IMR-90 (cell line): ENCODE data around the gene KDELR1. TPM values are rescaled to one million over a fixed set of nuclear protein-coding genes. Genes with fewer than 3 reads are reported as not detected.

Experiments
- ATAC-seq: fragments of 200-7000 bp; cut with Tn5 transposase; 2 replicates; pipeline ENCODE4 v1.9.1; 2020; ENCODE audit warnings: low read depth, mild to moderate bottlenecking, moderate library complexity
- BruUV-seq: library from RNA; stranded (reverse); fragments of 400-500 nt; replicated peaks from 2 replicates; lab custom pipeline; 2021; lab: Mats Ljungman, UMichigan
- CTCF ChIA-PET: fragments of 300-600 bp; formaldehyde crosslinking; extraction: SDS; loops from one replicate; lab custom pipeline; 2021; ENCODE audit warnings: antibody characterized with exemption; lab: Yijun Ruan, JAX
- POLR2A ChIA-PET: fragments of 300-600 bp; sonication (Branson Sonifier 250); formaldehyde crosslinking; loops from one replicate; lab custom pipeline; 2022; ENCODE audit warnings: antibody characterized with exemption; ENCODE audit not compliant: unreplicated experiment; lab: Charles Lee
- DNase-seq: peaks from one replicate; pipeline ENCODE4 v3.0.0; 2013
- H2AFZ ChIP-seq: replicated peaks from 2 replicates; pipeline ENCODE3; 2013; ENCODE audit warnings: low read length, mild to moderate bottlenecking; ENCODE audit not compliant: poor library complexity
- H2AK5ac ChIP-seq: 2 replicates; pipeline ENCODE4 v1.6.1; 2013; ENCODE audit warnings: low read depth, low read length, inconsistent platforms
- H2AK9ac ChIP-seq: replicated peaks from 2 replicates; pipeline ENCODE3; 2013; ENCODE audit warnings: mild to moderate bottlenecking, low read depth, low read length, moderate library complexity; ENCODE audit not compliant: poor library complexity
- H2BK120ac ChIP-seq: 2 replicates; pipeline ENCODE4 v1.6.1; 2013; ENCODE audit warnings: low read depth, low read length, inconsistent platforms
- H2BK15ac ChIP-seq: 3 replicates; pipeline ENCODE4 v1.6.1; 2013; ENCODE audit warnings: low read depth, low read length, inconsistent platforms
- H2BK20ac ChIP-seq: 2 replicates; pipeline ENCODE4 v1.6.1; 2013; ENCODE audit warnings: low read depth, mild to moderate bottlenecking, inconsistent platforms, low read length, moderate library complexity
- H2BK5ac ChIP-seq: 2 replicates; pipeline ENCODE4 v1.6.1; 2013; ENCODE audit warnings: mild to moderate bottlenecking, low read depth, low read length, inconsistent platforms; ENCODE audit not compliant: poor library complexity, severe bottlenecking
- H3K14ac ChIP-seq: replicated peaks from 2 replicates; pipeline ENCODE4 v1.6.1; 2013; ENCODE audit warnings: low read depth, low read length, inconsistent platforms
- H3K18ac ChIP-seq: 2 replicates; pipeline ENCODE4 v1.6.1; 2013; ENCODE audit warnings: low read depth, low read length, control low read depth
- H3K23ac ChIP-seq: 2 replicates; pipeline ENCODE4 v1.6.1; 2013; ENCODE audit warnings: low read depth, low read length, inconsistent platforms
- H3K27ac ChIP-seq: 2 replicates; pipeline ENCODE4 v1.5.1; 2013; ENCODE audit warnings: mild to moderate bottlenecking, control low read depth, low read length; ENCODE audit not compliant: insufficient read depth
- H3K27me3 ChIP-seq: 2 replicates; pipeline ENCODE4 v1.6.1; 2013; ENCODE audit warnings: low read length; ENCODE audit not compliant: control insufficient read depth, insufficient read depth
- H3K36me3 ChIP-seq: 2 replicates; pipeline ENCODE4 v1.6.1; 2013; ENCODE audit warnings: low read length, mixed read lengths; ENCODE audit not compliant: control insufficient read depth, insufficient read depth
- H3K4ac ChIP-seq: 2 replicates; pipeline ENCODE4 v1.6.1; 2013; ENCODE audit warnings: low read depth, low read length, inconsistent platforms
- H3K4me1 ChIP-seq: 2 replicates; pipeline ENCODE4 v1.6.1; 2013; ENCODE audit warnings: low read length, mixed read lengths; ENCODE audit not compliant: control insufficient read depth, insufficient read depth
- H3K4me2 ChIP-seq: 2 replicates; pipeline ENCODE4 v1.6.1; 2013; ENCODE audit warnings: low read depth, mild to moderate bottlenecking, control low read depth, low read length, moderate library complexity
- H3K4me3 ChIP-seq: 2 replicates; pipeline ENCODE4 v1.5.1; 2013; ENCODE audit warnings: low read depth, mild to moderate bottlenecking, control low read depth, low read length, moderate library complexity; ENCODE audit not compliant: insufficient read depth
- H3K56ac ChIP-seq: 2 replicates; pipeline ENCODE4 v1.6.1; 2013; ENCODE audit warnings: low read length, inconsistent platforms; ENCODE audit not compliant: insufficient read depth; ENCODE audit errors: extremely low read depth
- H3K79me1 ChIP-seq, 2 experiments: 2 replicates each; pipeline ENCODE4 v1.6.1; 2013; ENCODE audit warnings: low read length in 2 of 2, inconsistent platforms in 1 of 2, low read depth in 1 of 2
- H3K9ac ChIP-seq: 2 replicates; pipeline ENCODE4 v1.6.1; 2013; ENCODE audit warnings: low read depth, low read length, control low read depth
- H3K9me1 ChIP-seq: 2 replicates; pipeline ENCODE4 v1.6.1; 2013; ENCODE audit warnings: low read length, inconsistent platforms; ENCODE audit not compliant: insufficient read depth
- H3K9me3 ChIP-seq: 2 replicates; pipeline ENCODE4 v1.6.1; 2013; ENCODE audit warnings: low read length; ENCODE audit not compliant: control insufficient read depth, insufficient read depth
- H4K20me1 ChIP-seq: 2 replicates; pipeline ENCODE4 v1.6.1; 2013; ENCODE audit warnings: low read length, inconsistent platforms; ENCODE audit not compliant: insufficient read depth
- H4K5ac ChIP-seq: 2 replicates; pipeline ENCODE4 v1.6.1; 2013; ENCODE audit warnings: mild to moderate bottlenecking, low read depth, low read length, control low read depth
- H4K8ac ChIP-seq, 2 experiments: 2 replicates each; pipeline ENCODE4 v1.6.1; 2013; ENCODE audit warnings: low read depth in 2 of 2, low read length in 2 of 2, control low read depth in 1 of 2, inconsistent platforms in 1 of 2
- H4K91ac ChIP-seq: 2 replicates; pipeline ENCODE4 v1.6.1; 2013; ENCODE audit warnings: low read depth, low read length, inconsistent platforms; ENCODE audit not compliant: insufficient read depth
- BHLHE40 ChIP-seq: fragments of 150-350 bp; IDR thresholded peaks from 2 replicates; pipeline ENCODE4 v1.6.1; 2016; ENCODE audit warnings: mild to moderate bottlenecking, low read depth, low read length
- CEBPB ChIP-seq: IDR thresholded peaks from 2 replicates; pipeline ENCODE4 v1.6.1; 2012; ENCODE audit warnings: low read depth, low read length, improper control_type of control experiment
- CHD1 ChIP-seq: IDR thresholded peaks from 2 replicates; pipeline ENCODE4 v1.6.1; 2012; ENCODE audit warnings: low read depth, low read length, improper control_type of control experiment
- FOS ChIP-seq: fragments of 150-350 bp; IDR thresholded peaks from 2 replicates; pipeline ENCODE4 v1.6.1; 2016; ENCODE audit warnings: low read depth, low read length
- MAFK ChIP-seq: IDR thresholded peaks from 2 replicates; pipeline ENCODE4 v1.6.1; 2012; ENCODE audit warnings: low read depth, low read length, improper control_type of control experiment
- MAZ ChIP-seq: IDR thresholded peaks from 2 replicates; pipeline ENCODE4 v1.6.1; 2012; ENCODE audit warnings: low read depth, mild to moderate bottlenecking, low read length, improper control_type of control experiment, moderate library complexity, borderline replicate concordance
- MXI1 ChIP-seq: IDR thresholded peaks from 2 replicates; pipeline ENCODE4 v1.6.1; 2012; ENCODE audit warnings: low read depth, mild to moderate bottlenecking, low read length, moderate library complexity, borderline replicate concordance
- NFE2L2 ChIP-seq: fragments of 150-350 bp; IDR thresholded peaks from 2 replicates; pipeline ENCODE4 v1.6.1; 2016; ENCODE audit warnings: low read depth, mild to moderate bottlenecking, low read length
- RAD21 ChIP-seq: IDR thresholded peaks from 2 replicates; pipeline ENCODE4 v1.6.1; 2012; ENCODE audit warnings: low read length, improper control_type of control experiment
- RCOR1 ChIP-seq: IDR thresholded peaks from 2 replicates; pipeline ENCODE4 v1.6.1; 2012; ENCODE audit warnings: mild to moderate bottlenecking, low read length, improper control_type of control experiment; ENCODE audit not compliant: insufficient replicate concordance
- RFX5 ChIP-seq: IDR thresholded peaks from 2 replicates; pipeline ENCODE4 v1.8.0; 2012; ENCODE audit warnings: low read depth, mild to moderate bottlenecking, low read length, moderate library complexity
- SMC3 ChIP-seq: fragments of 150-350 bp; IDR thresholded peaks from 2 replicates; pipeline ENCODE4 v1.6.1; 2016; ENCODE audit warnings: low read depth, mild to moderate bottlenecking, antibody characterized with exemption, low read length, moderate library complexity
- WGBS, 2 experiments: methylation state at CpG; one replicate each; pipeline versions ENCODE4 v1.1.5 to v1.1.7; 2013; ENCODE audit warnings: missing lambda C conversion rate in 2 of 2; ENCODE audit not compliant: insufficient read length in 1 of 2; ENCODE audit errors: extremely low coverage in 2 of 2; 5-methylcytosine and 5-hydroxymethylcytosine counted together
- dilution Hi-C: fragments of 300-500 bp; cut with HindIII; formaldehyde crosslinking; loops from one replicate; pipeline ENCODE4 v1.14.3; 2018; ENCODE audit warnings: low sequenced_read_pairs; ENCODE audit not compliant: unreplicated experiment
- in situ Hi-C: fragments of 300-500 bp; cut with MboI; formaldehyde crosslinking; loops from 3 replicates; pipeline ENCODE4 v1.14.3; 2019; ENCODE audit warnings: low sequenced_read_pairs, inconsistent platforms, mixed read lengths
- intact Hi-C: fragments of 100-400 bp; cut with micrococcal nuclease; formaldehyde crosslinking; loops from 2 replicates; pipeline ENCODE4 v1.10.0; 2022
- polyA plus RNA-seq, 3 experiments: library from polyadenylated mRNA; depleted of rRNA; stranded (reverse); fragments of >200 nt; gene quantifications; 2 replicates each; pipeline ENCODE4 v1.2.3, GENCODE V29; 2012; ENCODE audit warnings: low replicate concordance in 1 of 3
- total RNA-seq: library from RNA; depleted of rRNA; stranded (reverse); fragments of >200 nt; gene quantifications from 2 replicates; pipeline ENCODE4 v1.2.3, GENCODE V29; 2012
- TF ChIP-seq, protein P1 (sequence below): fragments of 150-350 bp; IDR thresholded peaks from 2 replicates; pipeline ENCODE4 v1.6.1; 2016; ENCODE audit warnings: low read depth, mild to moderate bottlenecking, low read length, moderate library complexity, borderline replicate concordance
- TF ChIP-seq, protein P2 (sequence below): conservative IDR thresholded peaks from 2 replicates; pipeline ENCODE4 v1.5.1; 2012; ENCODE audit warnings: mild to moderate bottlenecking, low read depth, low read length, improper control_type of control experiment

The KDELR1 gene
- total and polyA plus RNA-seq, 2 of the 4 experiments (the other 2 are of a cell fraction) = 58.8 to 180 TPM

DNA sequence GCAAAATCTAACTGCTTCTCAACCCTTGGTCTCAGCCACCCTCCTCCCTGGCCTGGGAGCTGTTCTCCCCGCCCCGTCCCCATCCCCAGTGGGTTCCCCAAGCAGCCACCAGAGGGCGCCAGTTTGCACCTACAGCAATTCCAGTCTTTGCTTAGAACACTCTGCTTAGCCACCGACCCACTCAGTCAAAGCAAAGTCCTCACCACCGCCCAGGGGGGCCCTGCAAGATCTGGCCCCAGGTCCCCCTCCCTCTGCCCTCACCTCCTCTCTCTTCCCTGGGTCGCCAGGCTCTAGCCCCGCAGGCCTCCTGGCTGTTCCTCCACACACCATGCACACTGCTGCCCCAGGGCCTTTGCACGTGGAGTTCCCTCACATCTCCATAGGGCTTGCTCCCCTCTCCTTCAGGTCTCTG lies 40.0 kb downstream of the KDELR1 start:
- Histone ChIP-seq H3K79me1 (no peaks in the 10 kb centered on the region), H3K9ac (no peak overlapping the region), H4K91ac (no peak overlapping the region), H3K4me2 (no peak overlapping the region), H4K8ac (no peak overlapping the region), H3K4me1 (no peaks in the 10 kb centered on the region), H2BK15ac (no peak overlapping the region), H3K27ac (no peak overlapping the region), H3K14ac (no peak overlapping the region), H2AK5ac (no peak overlapping the region), H3K36me3 (no peaks in the 10 kb centered on the region), H2BK5ac (no peak overlapping the region), H2AFZ (peak overlapping the region; percentile 47), H4K20me1 (no peaks in the 10 kb centered on the region), H2AK9ac (no peak overlapping the region), H2BK120ac (no peak overlapping the region), H3K56ac (no peak overlapping the region), H3K18ac (no peak overlapping the region), H4K5ac (no peak overlapping the region), H3K27me3 (no peaks in the 10 kb centered on the region), H2BK20ac (no peak overlapping the region), H3K4me3 (no peak overlapping the region), H3K4ac (no peak overlapping the region), H3K9me1 (peaks cover 10% of the 10 kb centered on the region; the same call in 1 of the 2 replicates), H3K23ac (no peak overlapping the region), H3K9me3 (no peaks in the 10 kb centered on the region)
- no TSS peak for BruUV-seq
- in situ Hi-C loops = no loop called here
- intact Hi-C loops = no loop called here
- ATAC-seq = peak; percentile 84
- TF ChIP-seq NFE2L2 (no peak), BHLHE40 (no peak), SMC3 (peak; percentile 57), MAZ (peak; percentile 47; the same call in 1 of the 2 replicates), RCOR1 (no peak), MXI1 (no peak), RFX5 (no peak), RAD21 (peak; percentile 51), FOS (no peak), CEBPB (no peak), CHD1 (no peak), MAFK (no peak)
- TF ChIP-seq, protein P1, sequence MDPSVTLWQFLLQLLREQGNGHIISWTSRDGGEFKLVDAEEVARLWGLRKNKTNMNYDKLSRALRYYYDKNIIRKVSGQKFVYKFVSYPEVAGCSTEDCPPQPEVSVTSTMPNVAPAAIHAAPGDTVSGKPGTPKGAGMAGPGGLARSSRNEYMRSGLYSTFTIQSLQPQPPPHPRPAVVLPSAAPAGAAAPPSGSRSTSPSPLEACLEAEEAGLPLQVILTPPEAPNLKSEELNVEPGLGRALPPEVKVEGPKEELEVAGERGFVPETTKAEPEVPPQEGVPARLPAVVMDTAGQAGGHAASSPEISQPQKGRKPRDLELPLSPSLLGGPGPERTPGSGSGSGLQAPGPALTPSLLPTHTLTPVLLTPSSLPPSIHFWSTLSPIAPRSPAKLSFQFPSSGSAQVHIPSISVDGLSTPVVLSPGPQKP = no peak
- TF ChIP-seq, protein P2, sequence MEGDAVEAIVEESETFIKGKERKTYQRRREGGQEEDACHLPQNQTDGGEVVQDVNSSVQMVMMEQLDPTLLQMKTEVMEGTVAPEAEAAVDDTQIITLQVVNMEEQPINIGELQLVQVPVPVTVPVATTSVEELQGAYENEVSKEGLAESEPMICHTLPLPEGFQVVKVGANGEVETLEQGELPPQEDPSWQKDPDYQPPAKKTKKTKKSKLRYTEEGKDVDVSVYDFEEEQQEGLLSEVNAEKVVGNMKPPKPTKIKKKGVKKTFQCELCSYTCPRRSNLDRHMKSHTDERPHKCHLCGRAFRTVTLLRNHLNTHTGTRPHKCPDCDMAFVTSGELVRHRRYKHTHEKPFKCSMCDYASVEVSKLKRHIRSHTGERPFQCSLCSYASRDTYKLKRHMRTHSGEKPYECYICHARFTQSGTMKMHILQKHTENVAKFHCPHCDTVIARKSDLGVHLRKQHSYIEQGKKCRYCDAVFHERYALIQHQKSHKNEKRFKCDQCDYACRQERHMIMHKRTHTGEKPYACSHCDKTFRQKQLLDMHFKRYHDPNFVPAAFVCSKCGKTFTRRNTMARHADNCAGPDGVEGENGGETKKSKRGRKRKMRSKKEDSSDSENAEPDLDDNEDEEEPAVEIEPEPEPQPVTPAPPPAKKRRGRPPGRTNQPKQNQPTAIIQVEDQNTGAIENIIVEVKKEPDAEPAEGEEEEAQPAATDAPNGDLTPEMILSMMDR = peak; percentile 59
- CTCF ChIA-PET = interaction anchor here (0.5 kb wide), 1 partner anchor 29 kb away, joined by 3 read pairs; a partner anchor contains a TSS
- dilution Hi-C loops = no loop called here
- DNase-seq = peak; percentile 26
- 38% methylated on average over 4 of the region's 8 CpGs; no CpG with 5 or more reads in 1 of the 2 experiments for WGBS, 2 experiments
- POLR2A ChIA-PET = no interaction called here
